Loucy (cell line): Measurements from ENCODE around the gene IGSF21.

ENCODE experiments used
- H2AFZ ChIP-seq: fragments of 200-600 bp; sonication (generic); 2 replicates; pipeline ENCODE4 v1.6.0; 2016; ENCODE audit warnings: antibody characterized with exemption, mild to moderate bottlenecking, low read length, moderate library complexity
- H3F3A ChIP-seq: fragments of 200-600 bp; 2 replicates; pipeline ENCODE4 v1.6.0; 2016; ENCODE audit warnings: antibody characterized with exemption, low read depth, mild to moderate bottlenecking
- H3K27me3 ChIP-seq: fragments of 200-600 bp; sonication (generic); 2 replicates; pipeline ENCODE4 v1.6.1; 2014; ENCODE audit warnings: low read length, mild to moderate bottlenecking; ENCODE audit not compliant: insufficient read depth, poor library complexity, severe bottlenecking
- H3K36me3 ChIP-seq: fragments of 200-600 bp; sonication (generic); 2 replicates; pipeline ENCODE4 v1.6.1; 2016; ENCODE audit warnings: low read length; ENCODE audit not compliant: insufficient read depth
- H3K4me1 ChIP-seq: fragments of 200-600 bp; sonication (generic); 2 replicates; pipeline ENCODE4 v1.5.1; 2014; ENCODE audit warnings: low read length, mild to moderate bottlenecking; ENCODE audit not compliant: insufficient read depth, poor library complexity, severe bottlenecking
- H3K4me2 ChIP-seq: fragments of 200-600 bp; sonication (generic); 2 replicates; pipeline ENCODE4 v1.6.0; 2014; ENCODE audit warnings: antibody characterized with exemption, low read length, low read depth, mild to moderate bottlenecking; ENCODE audit not compliant: poor library complexity, severe bottlenecking
- H3K4me3 ChIP-seq: fragments of 200-600 bp; sonication (generic); 2 replicates; pipeline ENCODE4 v1.5.1; 2014; ENCODE audit warnings: low read length, mild to moderate bottlenecking, mixed read lengths; ENCODE audit not compliant: poor library complexity, severe bottlenecking
- H3K79me2 ChIP-seq: fragments of 200-600 bp; sonication (generic); 2 replicates; pipeline ENCODE4 v1.6.1; 2014; ENCODE audit warnings: low read length; ENCODE audit not compliant: insufficient read depth
- H3K9ac ChIP-seq: fragments of 200-600 bp; sonication (generic); 2 replicates; pipeline ENCODE4 v1.6.0; 2014; ENCODE audit warnings: mild to moderate bottlenecking, low read depth, low read length, moderate library complexity; ENCODE audit not compliant: poor library complexity, severe bottlenecking
- H3K9me2 ChIP-seq: fragments of 200-600 bp; sonication (generic); replicated peaks from 2 replicates; pipeline ENCODE4 v1.6.1; 2016; ENCODE audit warnings: low read depth, low read length, mixed read lengths
- H3K9me3 ChIP-seq: fragments of 200-600 bp; sonication (generic); 2 replicates; pipeline ENCODE4 v1.6.1; 2014; ENCODE audit warnings: mild to moderate bottlenecking, antibody characterized with exemption, low read length, low read depth; ENCODE audit not compliant: insufficient read depth
- H4K20me1 ChIP-seq: fragments of 200-600 bp; sonication (generic); 2 replicates; pipeline ENCODE4 v1.6.0; 2014; ENCODE audit warnings: antibody characterized with exemption, low read length, mild to moderate bottlenecking; ENCODE audit not compliant: insufficient read depth, poor library complexity, severe bottlenecking
- EZH2phosphoT487 ChIP-seq: fragments of 200-600 bp; IDR thresholded peaks from 2 replicates; pipeline ENCODE4 v1.6.1; 2018; ENCODE audit warnings: antibody characterized with exemption, mild to moderate bottlenecking, moderate library complexity, borderline replicate concordance
- TF ChIP-seq, protein P1 (sequence below): fragments of 200-600 bp; sonication (generic); conservative IDR thresholded peaks from 2 replicates; pipeline ENCODE4 v1.5.1; 2014; ENCODE audit warnings: mild to moderate bottlenecking, antibody characterized with exemption, low read length

IGSF21 gene

DNA sequence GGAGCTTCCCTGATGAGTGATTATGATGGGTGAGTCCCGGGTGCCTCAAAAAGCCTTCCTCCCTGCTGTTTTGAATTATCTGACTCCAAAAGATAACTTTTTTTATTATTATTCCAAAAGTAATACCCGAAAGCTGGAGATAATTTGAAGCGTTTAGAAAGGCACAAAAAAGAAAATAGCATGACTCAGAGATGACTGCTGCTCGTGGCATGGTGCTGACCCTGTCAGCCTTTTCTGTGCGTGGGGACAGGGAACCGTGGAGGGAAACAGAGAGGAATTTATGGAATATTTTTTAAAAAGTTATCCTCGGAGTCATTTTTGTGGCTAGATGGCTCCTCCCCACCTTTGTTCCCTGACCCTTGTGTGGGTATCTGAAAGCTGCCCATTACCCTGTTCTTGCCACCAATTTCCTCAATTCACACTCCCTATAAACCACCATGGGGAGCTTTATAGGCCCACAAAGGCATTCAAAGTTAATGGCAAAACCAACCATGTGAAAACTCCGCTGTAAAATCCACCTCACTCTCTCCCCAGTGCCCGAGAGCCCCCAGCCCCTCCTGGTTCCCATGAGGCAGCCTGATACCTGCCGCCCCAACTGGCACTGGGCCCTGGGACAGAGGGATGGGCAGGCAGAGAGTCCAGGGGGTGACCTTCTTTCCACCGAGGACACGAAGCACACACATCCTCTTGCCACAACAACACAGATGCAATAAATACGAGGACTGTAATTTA is 37.5 kb downstream of the IGSF21 start:
- no peaks in the 10 kb centered on the region for H3K4me1 ChIP-seq
- no peaks in the 10 kb centered on the region for H3K9me2 ChIP-seq
- H3K36me3 ChIP-seq: no peaks in the 10 kb centered on the region
- no peak overlapping the region for H3K4me2 ChIP-seq
- no peaks in the 10 kb centered on the region for H3F3A ChIP-seq
- no peak overlapping the region for H3K4me3 ChIP-seq
- no peaks in the 10 kb centered on the region; the same call in 1 of the 2 replicates for H3K9me3 ChIP-seq
- H3K79me2 ChIP-seq: no peaks in the 10 kb centered on the region
- H2AFZ ChIP-seq: no peak overlapping the region
- H4K20me1 ChIP-seq: no peaks in the 10 kb centered on the region
- H3K27me3 ChIP-seq: no peaks in the 10 kb centered on the region
- H3K9ac ChIP-seq: no peak overlapping the region
- no peak for TF ChIP-seq EZH2phosphoT487
- TF ChIP-seq, protein P1, sequence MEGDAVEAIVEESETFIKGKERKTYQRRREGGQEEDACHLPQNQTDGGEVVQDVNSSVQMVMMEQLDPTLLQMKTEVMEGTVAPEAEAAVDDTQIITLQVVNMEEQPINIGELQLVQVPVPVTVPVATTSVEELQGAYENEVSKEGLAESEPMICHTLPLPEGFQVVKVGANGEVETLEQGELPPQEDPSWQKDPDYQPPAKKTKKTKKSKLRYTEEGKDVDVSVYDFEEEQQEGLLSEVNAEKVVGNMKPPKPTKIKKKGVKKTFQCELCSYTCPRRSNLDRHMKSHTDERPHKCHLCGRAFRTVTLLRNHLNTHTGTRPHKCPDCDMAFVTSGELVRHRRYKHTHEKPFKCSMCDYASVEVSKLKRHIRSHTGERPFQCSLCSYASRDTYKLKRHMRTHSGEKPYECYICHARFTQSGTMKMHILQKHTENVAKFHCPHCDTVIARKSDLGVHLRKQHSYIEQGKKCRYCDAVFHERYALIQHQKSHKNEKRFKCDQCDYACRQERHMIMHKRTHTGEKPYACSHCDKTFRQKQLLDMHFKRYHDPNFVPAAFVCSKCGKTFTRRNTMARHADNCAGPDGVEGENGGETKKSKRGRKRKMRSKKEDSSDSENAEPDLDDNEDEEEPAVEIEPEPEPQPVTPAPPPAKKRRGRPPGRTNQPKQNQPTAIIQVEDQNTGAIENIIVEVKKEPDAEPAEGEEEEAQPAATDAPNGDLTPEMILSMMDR: no peak

- Histone ChIP-seq H3K9ac (no peak overlapping the region), H4K20me1 (no peaks in the 10 kb centered on the region), H3F3A (no peaks in the 10 kb centered on the region), H3K79me2 (no peaks in the 10 kb centered on the region), H3K36me3 (no peaks in the 10 kb centered on the region), H3K4me3 (no peak overlapping the region), H3K9me3 (no peaks in the 10 kb centered on the region; the same call in 1 of the 2 replicates), H3K4me2 (no peak overlapping the region), H3K4me1 (no peaks in the 10 kb centered on the region), H2AFZ (no peak overlapping the region), H3K27me3 (no peaks in the 10 kb centered on the region), H3K9me2 (no peaks in the 10 kb centered on the region)
- TF ChIP-seq EZH2phosphoT487: no peak
- TF ChIP-seq, protein P1: no peak
Measured at GRCh38 chr1:18145851-18146618, 38.4 kb downstream of the IGSF21 start.

DNA sequence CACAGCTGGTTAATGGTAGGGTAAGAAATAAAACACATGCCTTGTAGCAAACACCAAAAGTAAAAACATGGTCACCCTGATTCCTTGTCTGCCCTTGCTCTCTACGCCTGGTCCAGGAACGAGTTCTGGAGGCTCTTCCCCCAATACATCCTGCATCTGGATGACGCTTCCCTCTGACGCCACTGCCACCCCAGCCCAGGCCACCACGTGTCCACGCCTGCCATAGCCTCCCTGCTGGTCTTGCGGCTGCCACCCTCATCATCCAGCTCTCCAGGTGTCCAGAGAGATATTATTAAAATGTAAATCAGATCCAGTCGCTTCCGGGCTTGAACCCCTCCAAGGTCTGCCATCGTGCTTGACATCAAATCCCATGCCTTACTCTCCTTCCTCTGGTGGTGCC is 39.3 kb downstream of the IGSF21 start:
- TF ChIP-seq, protein P1: no peak
- TF ChIP-seq EZH2phosphoT487: no peak
- Histone ChIP-seq H3F3A (no peaks in the 10 kb centered on the region), H3K9me3 (no peaks in the 10 kb centered on the region; the same call in 1 of the 2 replicates), H3K79me2 (no peaks in the 10 kb centered on the region), H2AFZ (no peak overlapping the region), H3K4me1 (no peaks in the 10 kb centered on the region), H3K27me3 (no peaks in the 10 kb centered on the region), H3K9me2 (no peaks in the 10 kb centered on the region), H4K20me1 (no peaks in the 10 kb centered on the region), H3K4me3 (no peak overlapping the region), H3K4me2 (no peak overlapping the region), H3K36me3 (no peaks in the 10 kb centered on the region), H3K9ac (no peak overlapping the region)
